ENCODE data around the gene TERB1. TPM values are rescaled to one million over a fixed set of nuclear protein-coding genes. Genes with fewer than 3 reads are reported as not detected.

Gene TERB1
- total and polyA plus RNA-seq, 2 of the 13 experiments (the other 11 are each of a cell fraction or from before 2014, with no cell fraction given): not detected

DNA sequence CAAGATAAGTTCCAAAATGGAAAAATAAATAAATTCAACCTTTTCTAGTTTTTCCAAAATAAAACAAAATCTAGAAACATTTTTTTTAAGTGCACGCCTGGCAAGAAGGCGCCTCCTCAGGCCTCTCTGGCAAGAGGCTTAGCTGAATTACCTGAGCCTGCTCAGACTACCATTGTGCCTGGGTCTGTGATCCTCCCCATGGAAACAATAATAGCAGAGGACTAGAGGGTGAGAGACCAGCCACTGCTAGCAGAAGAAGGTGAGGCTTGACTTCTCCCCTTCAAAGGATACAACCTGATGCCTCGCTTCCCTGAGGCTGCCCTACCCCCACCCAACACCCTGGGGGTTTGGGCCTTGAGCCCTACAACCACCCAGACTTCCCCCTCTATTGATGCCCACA is 14.8 kb downstream of the TERB1 start:
- no peaks in the 10 kb centered on the region for H3K27me3 ChIP-seq (ENCODE audit: control insufficient read depth in 1 of 2, insufficient read depth in 2 of 2, low read length in 2 of 2)

More for the DNA sequence above, 14.8 kb downstream of the TERB1 start:
- FAIRE-seq (no peak), ATAC-seq (no peak), DNase-seq (ENCODE audit: low spot score) (no peak)
- H3K27ac ChIP-seq (ENCODE audit: extremely low read length, insufficient read depth, low read length): no peak overlapping the region
- WGBS (ENCODE audit: low lambda C conversion rate): 78% methylated on average over 3 of the region's 3 CpGs
- intact Hi-C loops (cut with micrococcal nuclease; ENCODE audit: unreplicated experiment) (no loop called here), in situ Hi-C loops (cut with HindIII; ENCODE audit: extremely low pct_ligation_motif_present, low pct_unique_long_range_greater_than_20kb) (no loop called here)
- H3K9me3 ChIP-seq (ENCODE audit: low read length): no peaks in the 10 kb centered on the region
- no peaks in the 10 kb centered on the region for H3K36me3 ChIP-seq (replicated peaks in 1 of 2; ENCODE audit: control insufficient read depth in 1 of 2, insufficient read depth in 2 of 2, low read length in 2 of 2)
- no peak overlapping the region for H3K9ac ChIP-seq (ENCODE audit: insufficient read depth, low read depth, low read length)
- ChIA-PET CTCF (ENCODE audit: low intra/inter-chr PET ratio, low total read pairs) (no interaction called here), POLR2A (no interaction called here)
- TF ChIP-seq PHF8 (CRISPR knock-in tag; IDR thresholded peaks at IDR 0.05) (no peak), ZNF660 (CRISPR knock-in tag; IDR thresholded peaks at IDR 0.05; ENCODE audit: borderline replicate concordance, low read depth) (no peak), MAFF (IDR thresholded peaks at IDR 0.05; ENCODE audit: low read depth, low read length) (no peak), FOXK1 (CRISPR knock-in tag; IDR thresholded peaks at IDR 0.05; ENCODE audit: borderline replicate concordance, low read depth) (no peak), ZNF570 (CRISPR knock-in tag; IDR thresholded peaks at IDR 0.05; ENCODE audit: borderline replicate concordance) (no peak), ZNF160 (CRISPR knock-in tag; IDR thresholded peaks at IDR 0.05) (no peak), JUNB (CRISPR knock-in tag; IDR thresholded peaks at IDR 0.05; ENCODE audit: borderline replicate concordance) (no peak), U2AF2 (IDR thresholded peaks at IDR 0.05; ENCODE audit: low read depth, low read length) (no peak), PRPF4 (IDR thresholded peaks at IDR 0.05; ENCODE audit: low read depth, low read length, poor library complexity, severe bottlenecking) (no peak), ZNF367 (CRISPR knock-in tag; IDR thresholded peaks at IDR 0.05; ENCODE audit: borderline replicate concordance) (no peak), ZNF562 (CRISPR knock-in tag; IDR thresholded peaks at IDR 0.05; ENCODE audit: borderline replicate concordance) (no peak), AGO1 (IDR thresholded peaks at IDR 0.05; ENCODE audit: low read depth, low read length, poor library complexity, severe bottlenecking) (no peak), ZFP91 (CRISPR knock-in tag; IDR thresholded peaks at IDR 0.05; ENCODE audit: borderline replicate concordance) (no peak)
- TF ChIP-seq, protein P1, sequence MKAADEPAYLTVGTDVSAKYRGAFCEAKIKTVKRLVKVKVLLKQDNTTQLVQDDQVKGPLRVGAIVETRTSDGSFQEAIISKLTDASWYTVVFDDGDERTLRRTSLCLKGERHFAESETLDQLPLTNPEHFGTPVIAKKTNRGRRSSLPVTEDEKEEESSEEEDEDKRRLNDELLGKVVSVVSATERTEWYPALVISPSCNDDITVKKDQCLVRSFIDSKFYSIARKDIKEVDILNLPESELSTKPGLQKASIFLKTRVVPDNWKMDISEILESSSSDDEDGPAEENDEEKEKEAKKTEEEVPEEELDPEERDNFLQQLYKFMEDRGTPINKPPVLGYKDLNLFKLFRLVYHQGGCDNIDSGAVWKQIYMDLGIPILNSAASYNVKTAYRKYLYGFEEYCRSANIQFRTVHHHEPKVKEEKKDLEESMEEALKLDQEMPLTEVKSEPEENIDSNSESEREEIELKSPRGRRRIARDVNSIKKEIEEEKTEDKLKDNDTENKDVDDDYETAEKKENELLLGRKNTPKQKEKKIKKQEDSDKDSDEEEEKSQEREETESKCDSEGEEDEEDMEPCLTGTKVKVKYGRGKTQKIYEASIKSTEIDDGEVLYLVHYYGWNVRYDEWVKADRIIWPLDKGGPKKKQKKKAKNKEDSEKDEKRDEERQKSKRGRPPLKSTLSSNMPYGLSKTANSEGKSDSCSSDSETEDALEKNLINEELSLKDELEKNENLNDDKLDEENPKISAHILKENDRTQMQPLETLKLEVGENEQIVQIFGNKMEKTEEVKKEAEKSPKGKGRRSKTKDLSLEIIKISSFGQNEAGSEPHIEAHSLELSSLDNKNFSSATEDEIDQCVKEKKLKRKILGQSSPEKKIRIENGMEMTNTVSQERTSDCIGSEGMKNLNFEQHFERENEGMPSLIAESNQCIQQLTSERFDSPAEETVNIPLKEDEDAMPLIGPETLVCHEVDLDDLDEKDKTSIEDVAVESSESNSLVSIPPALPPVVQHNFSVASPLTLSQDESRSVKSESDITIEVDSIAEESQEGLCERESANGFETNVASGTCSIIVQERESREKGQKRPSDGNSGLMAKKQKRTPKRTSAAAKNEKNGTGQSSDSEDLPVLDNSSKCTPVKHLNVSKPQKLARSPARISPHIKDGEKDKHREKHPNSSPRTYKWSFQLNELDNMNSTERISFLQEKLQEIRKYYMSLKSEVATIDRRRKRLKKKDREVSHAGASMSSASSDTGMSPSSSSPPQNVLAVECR (CRISPR knock-in tag; IDR thresholded peaks at IDR 0.05; ENCODE audit: borderline replicate concordance): no peak
- H3K4me2 ChIP-seq (ENCODE audit: low read depth, low read length): no peak overlapping the region
- H2AFZ ChIP-seq (ENCODE audit: low read length): no peak overlapping the region
- no TSS peak for BruUV-seq (replicated peaks)
- no peak overlapping the region for H3K4me3 ChIP-seq (replicated peaks in 1 of 3; ENCODE audit: insufficient read depth in 1 of 3, low read depth in 2 of 3, low read length in 3 of 3)
- no peaks in the 10 kb centered on the region for H3K4me1 ChIP-seq (ENCODE audit: insufficient read depth, low read length)
- H3K79me2 ChIP-seq (ENCODE audit: insufficient read depth, low read length): no peaks in the 10 kb centered on the region
- no peaks in the 10 kb centered on the region for H4K20me1 ChIP-seq (ENCODE audit: insufficient read depth, low read length)
